Parathyroid adenoma (tissue), 2 donors: ENCODE results near the gene DAW1.

Experiments used
- H2AFZ ChIP-seq: fragments of 300-600 bp; sonication (generic); one replicate; pipeline ENCODE4 v1.7.0; 2017; ENCODE audit warnings: antibody characterized with exemption, mild to moderate bottlenecking
- H3K27ac ChIP-seq: fragments of 300-600 bp; sonication (generic); one replicate; pipeline ENCODE4 v1.7.0; 2017
- H3K27me3 ChIP-seq: fragments of 300-600 bp; sonication (generic); one replicate; pipeline ENCODE4 v1.7.0; 2017; ENCODE audit warnings: low read length; ENCODE audit not compliant: control insufficient read depth, insufficient read depth
- H3K36me3 ChIP-seq: fragments of 300-600 bp; sonication (generic); one replicate; pipeline ENCODE4 v1.7.0; 2017; ENCODE audit warnings: low read length; ENCODE audit not compliant: control insufficient read depth, insufficient read depth
- H3K4me1 ChIP-seq: fragments of 300-600 bp; sonication (generic); one replicate; pipeline ENCODE4 v1.7.0; 2017; ENCODE audit warnings: control low read depth
- H3K4me2 ChIP-seq: fragments of 300-600 bp; sonication (generic); one replicate; pipeline ENCODE4 v1.7.0; 2017; ENCODE audit warnings: low read length
- H3K4me3 ChIP-seq: fragments of 300-600 bp; sonication (generic); one replicate; pipeline ENCODE4 v1.7.0; 2017; ENCODE audit warnings: low read depth, low read length
- H3K79me2 ChIP-seq: fragments of 300-600 bp; sonication (generic); one replicate; pipeline ENCODE4 v1.7.0; 2017; ENCODE audit warnings: control low read depth
- H3K9ac ChIP-seq: fragments of 300-600 bp; sonication (generic); one replicate; pipeline ENCODE4 v1.7.0; 2017; ENCODE audit warnings: mild to moderate bottlenecking
- H3K9me3 ChIP-seq: fragments of 300-600 bp; sonication (generic); one replicate; pipeline ENCODE4 v1.7.0; 2017; ENCODE audit warnings: low read length; ENCODE audit not compliant: control insufficient read depth
- CTCF ChIP-seq: fragments of 300-600 bp; sonication (generic); IDR thresholded peaks from one replicate; pipeline ENCODE4 v1.7.0; 2017; ENCODE audit warnings: antibody characterized with exemption, mild to moderate bottlenecking
- donor health status: primary hyperparathyroidism.

The DAW1 gene

DNA sequence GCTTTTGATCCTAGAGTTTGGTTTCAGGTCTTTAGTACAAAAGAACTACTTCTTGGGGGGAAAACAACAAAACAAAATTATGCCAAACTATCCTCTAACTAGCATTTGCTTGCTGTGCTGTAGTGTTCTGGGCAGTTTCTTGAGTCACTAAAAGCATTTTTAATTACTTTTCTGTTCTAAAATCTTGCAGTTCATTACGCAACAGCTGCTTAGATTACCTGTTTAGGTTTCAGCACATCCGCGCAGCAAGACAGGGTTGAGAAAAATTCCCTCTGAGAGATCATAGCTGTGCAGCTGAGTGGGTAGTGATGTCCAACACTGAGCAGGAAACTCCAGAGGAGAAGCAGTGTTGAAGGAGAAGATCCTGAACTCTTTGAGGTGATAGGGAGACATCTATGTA is 9.0 kb downstream of the DAW1 start:
- H3K9ac ChIP-seq: no peak overlapping the region
- H3K9me3 ChIP-seq: no peaks in the 10 kb centered on the region
- no peaks in the 10 kb centered on the region for H3K36me3 ChIP-seq
- no peak for TF ChIP-seq CTCF
- H3K4me2 ChIP-seq: no peak overlapping the region
- no peaks in the 10 kb centered on the region for H3K27me3 ChIP-seq
- no peak overlapping the region for H2AFZ ChIP-seq
- H3K27ac ChIP-seq: no peak overlapping the region
- no peak overlapping the region for H3K4me3 ChIP-seq
- no peaks in the 10 kb centered on the region for H3K79me2 ChIP-seq
- H3K4me1 ChIP-seq: no peaks in the 10 kb centered on the region

GRCh38 chr2:227881866-227882517 is 10.6 kb downstream of the DAW1 start:
- no peak for TF ChIP-seq CTCF
- no peak overlapping the region for H3K9ac ChIP-seq
- no peak overlapping the region for H3K4me2 ChIP-seq
- no peaks in the 10 kb centered on the region for H3K4me1 ChIP-seq
- no peaks in the 10 kb centered on the region for H3K27me3 ChIP-seq
- H3K4me3 ChIP-seq: no peak overlapping the region
- no peaks in the 10 kb centered on the region for H3K36me3 ChIP-seq
- H3K79me2 ChIP-seq: no peaks in the 10 kb centered on the region
- H3K27ac ChIP-seq: no peak overlapping the region
- H2AFZ ChIP-seq: peak overlapping the region; percentile 29
- H3K9me3 ChIP-seq: no peaks in the 10 kb centered on the region

GRCh38 chr2:227884511-227884947 is 13.1 kb downstream of the DAW1 start:
- no peaks in the 10 kb centered on the region for H3K9me3 ChIP-seq
- no peak overlapping the region for H3K9ac ChIP-seq
- TF ChIP-seq CTCF: peak; percentile 49
- no peak overlapping the region for H3K27ac ChIP-seq
- no peak overlapping the region for H3K4me2 ChIP-seq
- no peaks in the 10 kb centered on the region for H3K79me2 ChIP-seq
- no peaks in the 10 kb centered on the region for H3K27me3 ChIP-seq
- no peaks in the 10 kb centered on the region for H3K36me3 ChIP-seq
- no peak overlapping the region for H3K4me3 ChIP-seq
- no peak overlapping the region for H2AFZ ChIP-seq
- H3K4me1 ChIP-seq: no peaks in the 10 kb centered on the region

DNA sequence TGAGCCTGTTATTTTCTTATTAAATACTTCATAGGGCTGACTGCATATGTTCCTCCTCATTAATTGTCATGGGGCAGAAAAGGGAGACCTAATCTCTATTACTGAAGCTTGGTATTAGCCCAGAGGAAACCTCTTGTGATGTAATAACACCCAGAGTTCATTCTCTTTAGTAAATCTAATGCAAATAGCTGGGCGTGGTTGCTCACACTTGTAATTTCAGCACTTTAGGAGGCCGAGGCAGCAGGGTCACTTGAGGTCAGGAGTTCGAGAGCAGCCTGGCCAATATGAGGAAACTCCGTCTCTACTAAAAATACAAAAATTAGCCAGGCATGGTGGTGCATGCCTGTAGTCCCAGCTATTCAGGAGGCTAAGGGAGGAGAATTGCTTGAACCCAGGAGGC is 14.7 kb downstream of the DAW1 start:
- TF ChIP-seq CTCF: no peak
- Histone ChIP-seq H3K79me2 (no peaks in the 10 kb centered on the region), H3K4me1 (no peaks in the 10 kb centered on the region), H3K27me3 (no peaks in the 10 kb centered on the region), H3K9ac (no peak overlapping the region), H3K4me3 (no peak overlapping the region), H3K27ac (no peak overlapping the region), H3K9me3 (no peaks in the 10 kb centered on the region), H3K36me3 (no peaks in the 10 kb centered on the region), H3K4me2 (no peak overlapping the region), H2AFZ (no peak overlapping the region)

- no peaks in the 10 kb centered on the region for H3K36me3 ChIP-seq
- H3K79me2 ChIP-seq: no peaks in the 10 kb centered on the region
- no peaks in the 10 kb centered on the region for H3K9me3 ChIP-seq
- TF ChIP-seq CTCF: no peak
- H3K4me3 ChIP-seq: no peak overlapping the region
- no peak overlapping the region for H3K4me2 ChIP-seq
- no peak overlapping the region for H3K9ac ChIP-seq
- no peak overlapping the region for H3K27ac ChIP-seq
- no peak overlapping the region for H2AFZ ChIP-seq
- no peaks in the 10 kb centered on the region for H3K4me1 ChIP-seq
- no peaks in the 10 kb centered on the region for H3K27me3 ChIP-seq
Measured at GRCh38 chr2:227888289-227888688, 16.9 kb downstream of the DAW1 start.
